GM21381 (cell line): ENCODE data around the gene ZNF467.

Experiments
- ATAC-seq: cut with Tn5 transposase; IDR thresholded peaks from one replicate; pipeline ENCODE4 v1.9.1; 2021; ENCODE audit warnings: mild to moderate bottlenecking, moderate library complexity; ENCODE audit not compliant: unreplicated experiment

ZNF467 gene

GRCh38 chr7:149716007-149716931, 57.1 kb downstream of the ZNF467 start:
- ATAC-seq, result no peak

GRCh38 chr7:149715476-149715875, 57.9 kb downstream of the ZNF467 start:
- ATAC-seq, result no peak

- ATAC-seq, result no peak
Observed at GRCh38 chr7:149714910-149715471, 58.4 kb downstream of the ZNF467 start.
